HG03558 (cell line): Measurements from ENCODE around the gene EFNA4.
"Not testable (repeated sequence)": the region's sequence is repeated elsewhere in the genome, so short reads cannot be mapped to it uniquely, and the experiment has no call there.

ENCODE experiments used
- ATAC-seq: cut with Tn5 transposase; IDR thresholded peaks from one replicate; pipeline ENCODE4 v1.9.1; 2021; ENCODE audit warnings: moderate number of reproducible peaks; ENCODE audit not compliant: unreplicated experiment; ENCODE audit errors: extremely low read depth

EFNA4 gene

GRCh38 chr1:155108296-155108695 lies 44.8 kb downstream of the EFNA4 start:
- ATAC-seq = no peak

GRCh38 chr1:155110381-155110780 lies 46.8 kb downstream of the EFNA4 start:
- no peak for ATAC-seq

GRCh38 chr1:155110826-155111225 lies 47.3 kb downstream of the EFNA4 start:
- ATAC-seq = no peak

- no peak for ATAC-seq
Observed at GRCh38 chr1:155113450-155113980, 50.0 kb downstream of the EFNA4 start.

- ATAC-seq = no peak
Observed at GRCh38 chr1:155116113-155116764, 52.7 kb downstream of the EFNA4 start.

GRCh38 chr1:155117610-155118009 lies 54.1 kb downstream of the EFNA4 start:
- ATAC-seq = no peak

- ATAC-seq = not testable (repeated sequence)
Observed at GRCh38 chr1:155118090-155118489, 54.5 kb downstream of the EFNA4 start.
